Naive thymus-derived CD4-positive, alpha-beta T cell (primary cell): Measurements from ENCODE around the gene PCYT1A. TPM values are rescaled to one million over a fixed set of nuclear protein-coding genes. Genes with fewer than 3 reads are reported as not detected.
"Not testable (repeated sequence)": the region's sequence is repeated elsewhere in the genome, so short reads cannot be mapped to it uniquely, and the experiment has no call there.

Source experiments
- ATAC-seq: fragments of 150-1000 bp; cut with Tn5 transposase; 2 replicates; pipeline ENCODE4 v1.10.0; 2021; ENCODE audit warnings: mild to moderate bottlenecking, moderate library complexity
- CTCF ChIA-PET: fragments of 350-600 bp; sonication (Branson Sonifier 250); formaldehyde crosslinking; loops from one replicate; lab custom pipeline; 2021; ENCODE audit warnings: antibody characterized with exemption; lab: Charles Lee
- POLR2A ChIA-PET: fragments of 350-600 bp; sonication (Branson Sonifier 250); formaldehyde crosslinking; loops from one replicate; lab custom pipeline; 2021; ENCODE audit warnings: antibody characterized with exemption, inconsistent platforms; lab: Charles Lee
- DNase-seq, 9 donors: peaks; one replicate each; pipeline versions ENCODE4 v3.0.0 to v3.0.0-alpha.2; 2020 to 2022; ENCODE audit warnings: mixed read lengths in 1 of 9
- H3K27ac ChIP-seq: one replicate; pipeline ENCODE4 v1.7.0; 2013; ENCODE audit warnings: mild to moderate bottlenecking, low read depth, low read length, moderate library complexity
- H3K27me3 ChIP-seq, 2 donors: one replicate each; pipeline ENCODE4 v1.7.0; 2013; ENCODE audit warnings: low read length in 2 of 2, mild to moderate bottlenecking in 2 of 2, moderate library complexity in 2 of 2; ENCODE audit not compliant: control insufficient read depth in 2 of 2, insufficient read depth in 2 of 2
- H3K36me3 ChIP-seq, 3 experiments: 1 replicate in 2 of 3; 2 replicates in 1 of 3; pipeline ENCODE4 v1.7.0; 2013; ENCODE audit warnings: low read length in 3 of 3, mild to moderate bottlenecking in 3 of 3, moderate library complexity in 1 of 3; ENCODE audit not compliant: insufficient read depth in 3 of 3, control insufficient read depth in 2 of 3
- H3K4me1 ChIP-seq, 2 donors: one replicate each; pipeline ENCODE4 v1.7.0; 2013; ENCODE audit warnings: low read length in 2 of 2, mild to moderate bottlenecking in 2 of 2, moderate library complexity in 1 of 2; ENCODE audit not compliant: control insufficient read depth in 2 of 2, insufficient read depth in 2 of 2
- H3K4me3 ChIP-seq: 2 replicates; pipeline ENCODE4 v1.7.0; 2013; ENCODE audit warnings: mild to moderate bottlenecking, low read length
- H3K9me3 ChIP-seq, 3 experiments: 1 replicate in 2 of 3; 2 replicates in 1 of 3; pipeline ENCODE4 v1.7.0; 2013; ENCODE audit warnings: low read length in 3 of 3; ENCODE audit not compliant: control insufficient read depth in 2 of 3
- H3K27ac Mint-ChIP-seq, 9 donors: one replicate each; pipeline ENCODE4 v1.8.0; 2020 to 2022; ENCODE audit warnings: mixed read lengths in 9 of 9, mild to moderate bottlenecking in 8 of 9, moderate library complexity in 5 of 9, inconsistent platforms in 2 of 9
- H3K27me3 Mint-ChIP-seq, 5 donors: one replicate each; pipeline ENCODE4 v1.8.0; 2021 to 2022; ENCODE audit warnings: mixed read lengths in 5 of 5, mild to moderate bottlenecking in 1 of 5
- H3K36me3 Mint-ChIP-seq, 5 donors: one replicate each; pipeline ENCODE4 v1.8.0; 2020 to 2022; ENCODE audit warnings: mixed read lengths in 5 of 5, mild to moderate bottlenecking in 3 of 5, inconsistent platforms in 1 of 5
- H3K4me1 Mint-ChIP-seq, 7 donors: one replicate each; pipeline ENCODE4 v1.8.0; 2020 to 2022; ENCODE audit warnings: mixed read lengths in 7 of 7, mild to moderate bottlenecking in 3 of 7, inconsistent platforms in 1 of 7
- H3K4me3 Mint-ChIP-seq, 10 donors: one replicate each; pipeline ENCODE4 v1.8.0; 2020 to 2022; ENCODE audit warnings: mild to moderate bottlenecking in 10 of 10, mixed read lengths in 10 of 10, moderate library complexity in 6 of 10, inconsistent platforms in 2 of 10
- H3K9me3 Mint-ChIP-seq, 11 donors: one replicate each; pipeline ENCODE4 v1.8.0; 2020 to 2022; ENCODE audit warnings: mixed read lengths in 11 of 11, mild to moderate bottlenecking in 4 of 11, inconsistent platforms in 1 of 11, moderate library complexity in 1 of 11
- intact Hi-C, 2 donors: fragments of 100-400 bp; cut with micrococcal nuclease; formaldehyde crosslinking; loops; one replicate each; pipeline ENCODE4 v1.15.1; 2023
- polyA plus RNA-seq, 2 donors: library from polyadenylated mRNA; unstranded; fragments of 300-500 nt; fragmentation: Illumina TruSeq; gene quantifications; one replicate each; pipeline ENCODE4 v1.2.3, GENCODE V29; 2021
- total RNA-seq, 6 experiments: library from RNA in 5 of 6; stranded (reverse) in 5 of 6; gene quantifications; 1 replicate in 5 of 6; 2 replicates in 1 of 6; pipeline ENCODE4 v1.2.3 and lab custom pipeline; 2021 to 2026

PCYT1A gene
- total and polyA plus RNA-seq, 7 experiments from 2014 or later: 11.5 to 87.6 (median 59.4) TPM

DNA sequence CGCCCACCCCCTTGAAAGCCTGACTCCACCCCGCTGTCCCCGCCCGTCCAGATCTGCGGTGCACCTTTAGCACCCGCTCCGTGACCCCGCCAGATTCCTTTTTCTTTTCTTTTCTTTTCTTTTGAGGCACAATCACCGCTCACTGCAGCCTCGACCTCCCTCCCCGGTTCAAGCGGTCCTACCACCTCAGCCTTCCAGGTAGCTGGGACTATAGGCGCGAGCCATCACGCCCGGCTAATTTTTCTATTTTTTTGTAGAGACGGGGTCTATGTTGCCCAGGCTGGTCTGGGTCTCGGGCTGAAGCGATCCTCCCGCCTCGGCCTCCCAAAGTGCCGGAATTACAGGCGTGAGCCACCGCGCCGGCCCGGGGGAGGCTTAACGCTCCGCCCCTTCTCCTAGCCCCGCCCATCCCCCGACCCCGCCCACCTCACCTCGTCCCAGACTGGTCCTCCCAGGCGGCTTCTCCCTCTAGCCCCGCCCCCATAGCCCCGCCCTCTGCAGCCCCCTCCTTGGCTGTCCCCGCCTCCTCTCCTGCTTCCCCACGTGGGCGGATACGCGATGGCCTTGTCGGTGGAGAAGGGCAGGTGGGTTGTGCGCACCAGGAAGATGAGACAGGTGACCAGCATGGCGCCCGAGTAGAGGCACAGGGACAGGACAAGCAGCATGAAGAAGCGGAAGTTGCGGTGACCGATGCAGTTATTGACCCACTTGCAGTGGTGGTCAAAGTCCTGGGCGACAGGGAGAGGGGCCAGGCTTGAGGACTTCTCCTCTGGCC, 79.5 kb downstream of the PCYT1A start:
- DNase-seq (peak in 8 of 9 donors; percentile 31 to 76 (median 48)), ATAC-seq (peak; percentile 81)
- H3K27ac Mint-ChIP-seq: peak overlapping the region in 8 of 9 donors; percentile 32 to 86 (median 56)
- Histone ChIP-seq H3K27me3 (no peaks in the 10 kb centered on the region), H3K4me3 (peak overlapping the region; percentile 56), H3K4me1 (peaks cover 0 to 3% of the 10 kb centered on the region in 2 donors), H3K36me3 (no peaks in the 10 kb centered on the region), H3K27ac (no peak overlapping the region), H3K9me3 (no peaks in the 10 kb centered on the region)
- peaks cover 5 to 24% (median 12%) of the 10 kb centered on the region in 7 donors for H3K4me1 Mint-ChIP-seq
- intact Hi-C loops: loop anchor here (1.0 to 10.0 kb wide), 6 partner anchors 11 to 1443 kb away; partner anchors contain the start of genes TFRC (in 1 of the 2) and TNK2 (in 1 of the 2)
- peaks cover 0 to 31% (median 0%) of the 10 kb centered on the region in 5 donors for H3K27me3 Mint-ChIP-seq
- CTCF ChIA-PET: interaction anchor here (0.6 kb wide), 1 partner anchor 1124 kb away, joined by 3 read pairs; no protein-coding TSS in a partner anchor
- H3K4me3 Mint-ChIP-seq: peak overlapping the region; percentile 68 to 89 (median 86)
- no peaks in the 10 kb centered on the region for H3K36me3 Mint-ChIP-seq
- peaks cover 0 to 2% (median 0%) of the 10 kb centered on the region in 11 donors for H3K9me3 Mint-ChIP-seq
- POLR2A ChIA-PET: no interaction called here

GRCh38 chr3:196207159-196207832, 80.2 kb downstream of the PCYT1A start:
- Histone ChIP-seq H3K36me3 (no peaks in the 10 kb centered on the region), H3K4me1 (peaks cover 0 to 3% of the 10 kb centered on the region in 2 donors), H3K9me3 (no peaks in the 10 kb centered on the region), H3K27ac (no peak overlapping the region), H3K27me3 (no peaks in the 10 kb centered on the region), H3K4me3 (peak overlapping the region; percentile 24)
- Mint-ChIP-seq H3K36me3 (no peaks in the 10 kb centered on the region), H3K27me3 (peaks cover 0 to 35% (median 0%) of the 10 kb centered on the region in 5 donors), H3K4me1 (peaks cover 5 to 24% (median 14%) of the 10 kb centered on the region in 7 donors), H3K9me3 (peaks cover 0 to 2% (median 0%) of the 10 kb centered on the region in 11 donors), H3K4me3 (peak overlapping the region; percentile 68 to 89 (median 86)), H3K27ac (peak overlapping the region in 8 of 9 donors; percentile 48 to 87 (median 66))
- POLR2A ChIA-PET: interaction anchor here (0.8 to 1.3 kb wide), 2 partner anchors 11 to 134 kb away, joined by 3 to 4 read pairs; no protein-coding TSS in a partner anchor
- CTCF ChIA-PET: interaction anchor here (0.6 to 1.8 kb wide), 2 partner anchors 133 to 1123 kb away, joined by 3 to 7 read pairs; no protein-coding TSS in a partner anchor
- ATAC-seq (peak; percentile 63), DNase-seq (peak in 5 of 9 donors; percentile 23 to 62 (median 33))
- intact Hi-C loops: loop anchor here (1.0 to 10.0 kb wide), 5 partner anchors 28 to 1442 kb away; partner anchors contain the start of genes TFRC (in 1 of the 2) and TNK2 (in 1 of the 2)

- H3K36me3 Mint-ChIP-seq, H3K9me3 Mint-ChIP-seq, H3K4me3 ChIP-seq, H3K36me3 ChIP-seq, DNase-seq, H3K9me3 ChIP-seq, H3K4me1 ChIP-seq, H3K27ac ChIP-seq, ATAC-seq, H3K27me3 ChIP-seq: not testable (repeated sequence)
- Mint-ChIP-seq H3K4me1 (peaks cover 5 to 24% (median 14%) of the 10 kb centered on the region in 7 donors), H3K4me3 (peak overlapping the region in 2 of 10 donors; percentile 4 to 5), H3K27me3 (peaks cover 0 to 35% (median 0%) of the 10 kb centered on the region in 5 donors), H3K27ac (peak overlapping the region in 6 of 9 donors; percentile 0 to 55 (median 19))
- ChIA-PET POLR2A (interaction anchor here (0.9 kb wide), 1 partner anchor 25 kb away, joined by 4 read pairs; no protein-coding TSS in a partner anchor), CTCF (interaction anchor here (0.6 to 1.8 kb wide), 2 partner anchors 131 to 132 kb away, joined by 4 to 7 read pairs; no protein-coding TSS in a partner anchor)
- intact Hi-C loops: loop anchor here (5.0 to 10.0 kb wide), 3 partner anchors 298 to 1441 kb away; partner anchors contain the start of gene TNK2 (in 1 of the 2)
These were observed 81.9 kb downstream of the PCYT1A start for GRCh38 chr3:196205442-196206205.

DNA sequence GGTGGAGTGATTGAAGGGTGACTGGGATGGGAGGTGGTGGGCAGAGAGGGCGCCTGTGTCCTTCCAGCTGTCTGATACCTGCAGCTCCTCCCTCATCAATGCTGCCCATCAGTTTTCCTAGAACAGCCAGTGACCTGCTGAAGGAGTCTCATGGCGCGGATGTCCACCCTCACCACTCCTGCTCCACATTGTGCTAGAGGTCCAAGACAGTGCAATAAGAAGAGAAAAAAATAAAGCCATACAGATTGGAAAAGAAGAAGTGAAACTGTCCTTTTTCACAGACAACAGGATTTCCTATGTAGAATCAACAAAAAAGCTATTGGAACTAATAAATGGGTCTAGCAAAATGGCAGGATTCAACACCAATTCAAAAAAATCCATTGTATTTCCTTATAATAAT, 83.7 kb downstream of the PCYT1A start:
- Mint-ChIP-seq H3K4me1 (peaks cover 5 to 24% (median 12%) of the 10 kb centered on the region in 7 donors), H3K27me3 (peaks cover 0 to 35% (median 0%) of the 10 kb centered on the region in 5 donors), H3K27ac (peak overlapping the region in 1 of 9 donors; percentile 32), H3K9me3 (no peaks in the 10 kb centered on the region), H3K4me3 (no peak overlapping the region), H3K36me3 (no peaks in the 10 kb centered on the region)
- Histone ChIP-seq H3K4me3 (no peak overlapping the region), H3K4me1 (peaks cover 0 to 3% of the 10 kb centered on the region in 2 donors), H3K27ac (no peak overlapping the region), H3K9me3 (no peaks in the 10 kb centered on the region), H3K27me3 (no peaks in the 10 kb centered on the region), H3K36me3 (no peaks in the 10 kb centered on the region)
- ATAC-seq (no peak), DNase-seq (no peak)
- POLR2A ChIA-PET: no interaction called here
- CTCF ChIA-PET: interaction anchor here (19.6 kb wide), 1 partner anchor 130 kb away, joined by 209 read pairs; no protein-coding TSS in a partner anchor
- intact Hi-C loops: loop anchor here in 1 of 2 donors (10.0 kb wide), 1 partner anchor 1439 kb away; no protein-coding TSS in a partner anchor

DNA sequence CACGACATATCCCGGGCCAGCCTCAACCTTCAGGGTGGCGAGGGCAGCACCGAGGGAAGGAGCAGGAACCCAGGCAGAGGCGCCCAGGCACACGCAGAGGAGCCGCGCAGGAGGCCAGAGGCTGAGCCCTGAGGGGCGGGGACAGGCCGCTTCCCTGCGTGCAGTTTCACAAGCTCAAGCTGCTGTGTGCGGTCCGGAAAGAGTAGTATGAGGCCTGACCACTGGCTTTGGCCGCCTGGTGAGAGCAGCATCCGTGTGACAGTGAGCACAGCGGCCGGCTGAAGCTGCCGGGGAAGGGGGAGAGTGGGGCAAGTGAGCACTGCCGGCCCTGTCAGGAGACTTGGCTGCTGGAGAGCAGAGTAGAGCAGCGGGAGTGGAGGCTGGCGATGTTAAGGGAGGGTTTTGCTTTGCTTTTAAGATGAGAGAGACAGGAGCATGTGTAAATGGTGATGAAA, 85.0 kb downstream of the PCYT1A start:
- peak overlapping the region in 1 of 9 donors; percentile 92 for H3K27ac Mint-ChIP-seq
- H3K4me3 Mint-ChIP-seq: peak overlapping the region in 1 of 10 donors; percentile 40
- no peak for DNase-seq
- Histone ChIP-seq H3K27ac (no peak overlapping the region), H3K4me3 (no peak overlapping the region), H3K9me3 (no peaks in the 10 kb centered on the region), H3K4me1 (no peaks in the 10 kb centered on the region), H3K27me3 (no peaks in the 10 kb centered on the region), H3K36me3 (no peaks in the 10 kb centered on the region)
- ATAC-seq: peak; percentile 70
- CTCF ChIA-PET: interaction anchor here (19.6 kb wide), 1 partner anchor 129 kb away, joined by 209 read pairs; no protein-coding TSS in a partner anchor
- POLR2A ChIA-PET: no interaction called here
- peaks cover 0 to 35% (median 0%) of the 10 kb centered on the region in 5 donors for H3K27me3 Mint-ChIP-seq
- peaks cover 5 to 19% (median 9%) of the 10 kb centered on the region in 7 donors for H3K4me1 Mint-ChIP-seq
- no peaks in the 10 kb centered on the region for H3K9me3 Mint-ChIP-seq
- no peaks in the 10 kb centered on the region for H3K36me3 Mint-ChIP-seq
- intact Hi-C loops: loop anchor here in 1 of 2 donors (10.0 kb wide), 1 partner anchor 1438 kb away; no protein-coding TSS in a partner anchor
